ENCODE data around the gene KRTAP10-11. TPM values are rescaled to one million over a fixed set of nuclear protein-coding genes. Genes with fewer than 3 reads are reported as not detected.
"Not testable (repeated sequence)": the region's sequence is repeated elsewhere in the genome, so short reads cannot be mapped to it uniquely, and the experiment has no call there.

Gene KRTAP10-11
- total RNA-seq, 1 donor from 2014 or later = not detected

GRCh38 chr21:44684483-44684882, 38.3 kb downstream of the KRTAP10-11 start:
- H3K4me1 ChIP-seq = no peaks in the 10 kb centered on the region
- no peak overlapping the region for H3K4me3 ChIP-seq
- no peaks in the 10 kb centered on the region for H3K9me3 ChIP-seq (replicated peaks)
- no peaks in the 10 kb centered on the region for H3K36me3 ChIP-seq
- peaks cover 47% of the 10 kb centered on the region for H3K27me3 ChIP-seq (ENCODE audit: low read depth)
- TF ChIP-seq, protein P1, sequence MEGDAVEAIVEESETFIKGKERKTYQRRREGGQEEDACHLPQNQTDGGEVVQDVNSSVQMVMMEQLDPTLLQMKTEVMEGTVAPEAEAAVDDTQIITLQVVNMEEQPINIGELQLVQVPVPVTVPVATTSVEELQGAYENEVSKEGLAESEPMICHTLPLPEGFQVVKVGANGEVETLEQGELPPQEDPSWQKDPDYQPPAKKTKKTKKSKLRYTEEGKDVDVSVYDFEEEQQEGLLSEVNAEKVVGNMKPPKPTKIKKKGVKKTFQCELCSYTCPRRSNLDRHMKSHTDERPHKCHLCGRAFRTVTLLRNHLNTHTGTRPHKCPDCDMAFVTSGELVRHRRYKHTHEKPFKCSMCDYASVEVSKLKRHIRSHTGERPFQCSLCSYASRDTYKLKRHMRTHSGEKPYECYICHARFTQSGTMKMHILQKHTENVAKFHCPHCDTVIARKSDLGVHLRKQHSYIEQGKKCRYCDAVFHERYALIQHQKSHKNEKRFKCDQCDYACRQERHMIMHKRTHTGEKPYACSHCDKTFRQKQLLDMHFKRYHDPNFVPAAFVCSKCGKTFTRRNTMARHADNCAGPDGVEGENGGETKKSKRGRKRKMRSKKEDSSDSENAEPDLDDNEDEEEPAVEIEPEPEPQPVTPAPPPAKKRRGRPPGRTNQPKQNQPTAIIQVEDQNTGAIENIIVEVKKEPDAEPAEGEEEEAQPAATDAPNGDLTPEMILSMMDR (IDR thresholded peaks at IDR 0.05; ENCODE audit: borderline replicate concordance) = no peak
- intact Hi-C loops (cut with micrococcal nuclease) = no loop called here
- no peak overlapping the region for H3K27ac ChIP-seq (replicated peaks)
- DNase-seq = no peak

DNA sequence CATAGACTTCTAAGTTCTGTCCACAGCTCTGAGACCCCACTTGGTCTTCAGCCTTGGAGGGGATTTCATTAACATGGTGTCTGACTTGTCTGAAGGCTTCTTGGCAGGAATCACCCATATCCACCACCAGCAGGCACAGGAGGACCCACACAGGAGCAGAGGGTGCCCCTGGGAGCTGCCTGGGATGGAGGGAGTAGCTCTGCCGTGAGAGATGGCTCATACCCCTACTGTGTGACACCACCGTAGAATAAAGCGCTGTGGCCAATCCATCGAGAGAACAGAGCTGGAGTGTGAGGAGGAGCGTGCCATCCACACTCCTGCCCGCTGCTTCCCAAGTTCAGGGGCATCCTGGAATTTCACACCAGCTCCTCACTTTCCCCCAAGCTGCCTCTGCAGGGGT, 38.8 kb downstream of the KRTAP10-11 start:
- H3K27me3 ChIP-seq (ENCODE audit: low read depth) = peaks cover 47% of the 10 kb centered on the region
- intact Hi-C loops (cut with micrococcal nuclease); H3K4me3 ChIP-seq; H3K27ac ChIP-seq (replicated peaks); DNase-seq; H3K4me1 ChIP-seq; H3K36me3 ChIP-seq; H3K9me3 ChIP-seq (replicated peaks): not testable (repeated sequence)

- Histone ChIP-seq H3K27me3 (ENCODE audit: low read depth) (peaks cover 47% of the 10 kb centered on the region), H3K36me3 (no peaks in the 10 kb centered on the region), H3K9me3 (replicated peaks) (no peaks in the 10 kb centered on the region), H3K27ac (replicated peaks) (no peak overlapping the region), H3K4me3 (no peak overlapping the region), H3K4me1 (no peaks in the 10 kb centered on the region)
- intact Hi-C loops (cut with micrococcal nuclease) = no loop called here
- DNase-seq = no peak
- TF ChIP-seq, protein P1 (IDR thresholded peaks at IDR 0.05; ENCODE audit: borderline replicate concordance) = no peak
These were observed 40.0 kb downstream of the KRTAP10-11 start for GRCh38 chr21:44686000-44686781.

GRCh38 chr21:44686843-44687561, 40.8 kb downstream of the KRTAP10-11 start:
- DNase-seq = no peak
- intact Hi-C loops (cut with micrococcal nuclease) = no loop called here
- TF ChIP-seq, protein P1 (IDR thresholded peaks at IDR 0.05; ENCODE audit: borderline replicate concordance) = no peak
- Histone ChIP-seq H3K4me3 (no peak overlapping the region), H3K4me1 (no peaks in the 10 kb centered on the region), H3K27ac (replicated peaks) (no peak overlapping the region), H3K9me3 (replicated peaks) (peaks cover 1% of the 10 kb centered on the region), H3K27me3 (ENCODE audit: low read depth) (peaks cover 44% of the 10 kb centered on the region), H3K36me3 (no peaks in the 10 kb centered on the region)

GRCh38 chr21:44687671-44688070, 41.5 kb downstream of the KRTAP10-11 start:
- no peaks in the 10 kb centered on the region for H3K4me1 ChIP-seq
- TF ChIP-seq, protein P1 (IDR thresholded peaks at IDR 0.05; ENCODE audit: borderline replicate concordance) = no peak
- intact Hi-C loops (cut with micrococcal nuclease) = no loop called here
- no peaks in the 10 kb centered on the region for H3K36me3 ChIP-seq
- peaks cover 37% of the 10 kb centered on the region for H3K27me3 ChIP-seq (ENCODE audit: low read depth)
- H3K9me3 ChIP-seq (replicated peaks) = peaks cover 8% of the 10 kb centered on the region
- no peak overlapping the region for H3K4me3 ChIP-seq
- no peak overlapping the region for H3K27ac ChIP-seq (replicated peaks)
- no peak for DNase-seq

GRCh38 chr21:44689740-44690139, 43.5 kb downstream of the KRTAP10-11 start:
- H3K27me3 ChIP-seq (ENCODE audit: low read depth) = peaks cover 37% of the 10 kb centered on the region
- H3K36me3 ChIP-seq; H3K4me3 ChIP-seq; DNase-seq; intact Hi-C loops (cut with micrococcal nuclease); H3K4me1 ChIP-seq; H3K27ac ChIP-seq (replicated peaks): not testable (repeated sequence)
- peaks cover 29% of the 10 kb centered on the region for H3K9me3 ChIP-seq (replicated peaks)
